Limb (tissue), 2 donors: ENCODE results near the gene PEDS1.
"Not testable (repeated sequence)": the region's sequence is repeated elsewhere in the genome, so short reads cannot be mapped to it uniquely, and the experiment has no call there.

Experiments
- DNase-seq, 2 donors: peaks; one replicate each; pipeline ENCODE4 v3.0.0-alpha.2; 2016; ENCODE audit errors: extremely low spot score in 2 of 2

The PEDS1 gene

GRCh38 chr20:50190251-50191064, 36.9 kb upstream of the PEDS1 start, which contains the start of gene CEBPB:
CEBPB (plus strand) TSS chr20:50190830; CDS start chr20:50191034, 204 bp downstream.
- DNase-seq: peak; percentile 86 to 95

GRCh38 chr20:50189681-50190250, 36.2 kb upstream of the PEDS1 start:
- no peak for DNase-seq

GRCh38 chr20:50188879-50189680, 35.6 kb upstream of the PEDS1 start:
- DNase-seq: no peak

GRCh38 chr20:50188287-50188688, 34.8 kb upstream of the PEDS1 start:
- DNase-seq: no peak

- peak in 1 of 2 donors; percentile 54 for DNase-seq
Observed at GRCh38 chr20:50187403-50188051, 34.0 kb upstream of the PEDS1 start.

- DNase-seq: no peak
Observed at GRCh38 chr20:50186987-50187402, 33.5 kb upstream of the PEDS1 start.

GRCh38 chr20:50186151-50186885, 32.8 kb upstream of the PEDS1 start:
- peak; percentile 80 to 94 for DNase-seq

- DNase-seq: no peak
Observed at GRCh38 chr20:50185426-50185825, 31.9 kb upstream of the PEDS1 start.

GRCh38 chr20:50182346-50182745, 28.8 kb upstream of the PEDS1 start:
- DNase-seq: no peak

GRCh38 chr20:50181344-50181743, 27.8 kb upstream of the PEDS1 start:
- no peak for DNase-seq

- not testable (repeated sequence) for DNase-seq
Observed at GRCh38 chr20:50178672-50179071, 25.1 kb upstream of the PEDS1 start.

- no peak for DNase-seq
Observed at GRCh38 chr20:50175938-50176933, 22.7 kb upstream of the PEDS1 start.

- DNase-seq: no peak
Observed at GRCh38 chr20:50174456-50174855, 20.9 kb upstream of the PEDS1 start.

- peak; percentile 48 to 76 for DNase-seq
Observed at GRCh38 chr20:50172347-50173013, 19.0 kb upstream of the PEDS1 start.

GRCh38 chr20:50170549-50171220, 17.2 kb upstream of the PEDS1 start:
- no peak for DNase-seq

- peak; percentile 70 to 80 for DNase-seq
Observed at GRCh38 chr20:50169329-50169823, 15.9 kb upstream of the PEDS1 start.

GRCh38 chr20:50165684-50166554, 12.4 kb upstream of the PEDS1 start:
- DNase-seq: peak; percentile 91 to 98
